Activated CD8-positive, alpha-beta memory T cell treated with anti-CD3 and anti-CD28 coated beads, Interleukin-2, amount 50 U/mL, for 4 hours (primary cell): ENCODE data around the gene ZNF217.
"Not testable (repeated sequence)": the region's sequence is repeated elsewhere in the genome, so short reads cannot be mapped to it uniquely, and the experiment has no call there.

Experiments used
- DNase-seq: peaks from one replicate; pipeline ENCODE4 v3.0.0-alpha.2; 2020

Gene ZNF217

GRCh38 chr20:53593466-53594007 lies at the start of gene ZNF217:
Gene ZNF217, minus strand, starts transcription at chr20:53593839. Its CDS starts 11,013 bp downstream, at chr20:53582826.
- peak; percentile 59 for DNase-seq

GRCh38 chr20:53643031-53643832 lies 49.6 kb upstream of the ZNF217 start:
- peak; percentile 59 for DNase-seq

GRCh38 chr20:53642196-53643030 lies 48.8 kb upstream of the ZNF217 start:
- peak; percentile 34 for DNase-seq

- no peak for DNase-seq
Measured at GRCh38 chr20:53639647-53640440, 46.2 kb upstream of the ZNF217 start.

DNA sequence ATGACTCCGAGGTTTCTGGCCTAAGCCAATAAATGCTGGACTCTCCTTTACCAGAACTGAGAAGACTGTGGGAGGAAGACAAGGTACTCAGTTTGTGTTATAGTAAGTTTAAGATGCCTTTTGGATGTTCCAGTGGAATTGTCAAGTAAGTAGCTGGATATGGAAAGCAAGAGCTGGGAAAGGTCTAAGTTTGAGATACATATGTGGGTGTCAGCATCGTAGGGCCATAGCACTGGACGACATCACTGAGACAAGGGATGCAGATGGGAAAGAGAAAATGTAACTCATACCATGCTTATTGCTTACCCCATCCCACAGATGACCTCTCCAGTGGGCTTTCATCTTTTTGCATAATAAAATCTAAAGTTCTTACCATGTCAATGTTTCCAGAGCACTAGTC lies 45.5 kb upstream of the ZNF217 start:
- no peak for DNase-seq

DNA sequence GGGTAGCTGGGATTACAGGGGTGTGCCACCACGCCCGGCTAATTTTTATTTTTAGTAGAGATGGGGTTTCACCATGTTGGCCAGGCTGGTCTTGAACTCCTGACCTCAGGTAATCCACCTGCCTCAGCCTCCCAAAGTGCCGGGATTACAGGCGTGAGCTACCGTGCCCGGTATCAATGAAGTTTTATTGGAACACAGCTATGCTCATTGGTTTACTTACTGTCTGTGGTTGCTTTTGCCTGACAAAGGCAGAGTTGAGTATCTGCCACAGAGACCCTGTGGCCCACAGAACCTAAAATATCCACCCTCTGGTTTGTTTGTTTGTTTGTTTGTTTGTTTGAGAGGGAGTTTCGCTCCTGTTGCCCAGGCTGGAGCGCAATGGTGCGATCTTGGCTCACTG lies 43.7 kb upstream of the ZNF217 start:
- not testable (repeated sequence) for DNase-seq

DNA sequence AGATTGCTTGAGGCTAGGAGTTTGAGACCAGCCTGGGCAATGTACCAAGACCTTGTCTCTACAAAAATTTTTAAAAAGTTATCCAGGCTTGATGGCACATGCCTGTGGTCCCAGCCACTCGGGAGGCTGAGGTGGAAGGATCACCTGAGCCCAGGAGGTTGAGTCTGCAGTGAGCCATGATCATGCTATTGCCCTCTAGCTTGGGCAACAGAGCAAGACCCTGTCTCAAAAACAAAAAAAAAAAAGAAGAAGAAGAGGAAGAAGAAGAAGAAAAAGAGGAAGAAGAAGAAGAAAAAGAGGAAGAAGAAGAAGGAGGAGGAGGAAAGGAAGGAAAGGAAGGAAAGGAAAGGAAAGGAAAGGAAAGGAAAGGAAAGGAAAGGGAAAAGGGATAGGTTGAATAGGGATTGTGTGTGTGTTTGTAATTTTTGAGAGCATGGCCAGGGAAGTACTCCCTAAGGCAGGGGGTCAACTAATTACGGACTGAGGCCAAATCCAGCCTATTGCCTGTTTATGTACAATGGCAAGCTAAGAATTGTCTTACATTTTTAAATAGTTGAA lies 43.0 kb upstream of the ZNF217 start:
- DNase-seq, result no peak

DNA sequence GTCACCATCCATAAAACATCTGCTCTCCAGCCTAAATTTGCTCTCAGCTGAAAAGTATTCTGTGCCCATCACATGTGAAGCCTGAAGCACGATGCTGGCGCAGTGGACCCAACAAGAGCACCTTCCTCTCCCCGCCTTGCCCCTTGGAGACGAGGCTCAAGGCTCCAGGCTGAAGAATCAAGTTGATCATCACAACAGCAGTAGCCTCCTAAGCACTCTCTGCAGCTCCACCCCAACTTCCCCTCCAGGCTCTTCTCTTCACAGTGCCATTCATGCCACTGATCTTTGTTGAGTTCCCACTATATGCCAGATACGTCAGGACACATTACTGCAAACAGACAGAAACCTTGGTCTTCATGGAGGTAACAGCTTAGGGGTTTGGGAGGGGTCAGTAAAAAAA lies 41.6 kb upstream of the ZNF217 start:
- no peak for DNase-seq

GRCh38 chr20:53631909-53632662 lies 38.4 kb upstream of the ZNF217 start:
- no peak for DNase-seq

DNA sequence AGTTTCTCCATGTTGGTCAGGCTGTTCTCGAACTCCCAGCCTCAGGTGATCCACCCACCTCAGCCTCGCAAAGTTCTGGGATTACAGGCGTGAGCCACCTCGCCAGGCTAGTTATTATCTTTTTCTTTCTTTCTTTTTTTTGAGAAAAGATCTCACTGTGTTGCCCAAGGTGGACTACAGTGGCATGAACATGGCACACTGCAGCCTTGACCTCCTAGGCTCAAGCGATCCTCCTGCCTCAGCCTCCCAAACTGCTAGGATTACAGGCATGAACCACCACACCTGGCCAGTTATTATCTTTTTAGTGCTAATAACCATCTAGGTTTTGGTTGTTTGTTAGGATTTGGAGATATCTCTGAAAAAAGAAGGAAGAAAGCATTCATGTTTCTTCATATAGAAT lies 35.8 kb upstream of the ZNF217 start:
- DNase-seq, result no peak

GRCh38 chr20:53628758-53629157 lies 35.1 kb upstream of the ZNF217 start:
- not testable (repeated sequence) for DNase-seq

- DNase-seq, result no peak
Measured at GRCh38 chr20:53628076-53628475, 34.4 kb upstream of the ZNF217 start.

DNA sequence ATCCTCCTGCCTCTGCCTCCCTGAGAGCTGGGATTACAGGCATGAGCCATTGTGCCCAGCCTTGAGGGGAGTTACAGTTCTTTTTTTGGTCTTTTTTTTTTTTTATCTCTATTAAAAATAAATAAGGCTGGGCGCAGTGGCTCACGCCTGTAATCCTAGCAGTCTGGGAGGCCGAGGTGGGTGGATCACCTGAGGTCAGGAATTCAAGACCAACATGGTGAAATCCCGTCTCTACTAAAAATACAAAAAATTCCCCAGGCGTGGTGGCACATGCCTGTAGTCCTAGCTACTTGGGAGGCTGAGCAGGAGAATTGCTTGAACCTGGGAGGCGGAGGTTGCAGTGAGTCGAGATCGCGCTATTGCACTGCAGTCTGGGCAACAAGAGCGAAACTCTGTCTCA lies 33.4 kb upstream of the ZNF217 start:
- not testable (repeated sequence) for DNase-seq

DNA sequence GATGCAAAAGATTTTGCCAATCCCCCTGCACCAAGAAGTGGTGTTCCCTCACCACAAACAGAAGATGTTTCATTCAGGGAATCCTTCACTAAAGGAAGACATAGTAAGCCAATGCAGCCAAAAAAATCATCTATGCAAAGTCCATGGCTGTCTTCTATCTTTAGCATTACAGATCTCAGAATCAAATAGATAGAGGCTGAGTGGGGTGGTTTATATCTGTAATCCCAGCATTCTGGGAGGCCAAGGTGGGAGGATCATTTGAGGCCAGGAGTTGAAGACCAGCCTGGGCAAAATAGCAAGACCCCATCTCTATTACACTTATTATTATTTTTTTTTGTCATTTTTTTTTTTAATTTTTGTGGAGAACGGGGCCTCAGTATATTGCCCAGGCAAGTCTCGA lies 32.9 kb upstream of the ZNF217 start:
- DNase-seq, result no peak

- no peak for DNase-seq
Measured at GRCh38 chr20:53625311-53626129, 31.9 kb upstream of the ZNF217 start.

GRCh38 chr20:53624927-53625250 lies 31.2 kb upstream of the ZNF217 start:
- DNase-seq, result not testable (repeated sequence)

DNA sequence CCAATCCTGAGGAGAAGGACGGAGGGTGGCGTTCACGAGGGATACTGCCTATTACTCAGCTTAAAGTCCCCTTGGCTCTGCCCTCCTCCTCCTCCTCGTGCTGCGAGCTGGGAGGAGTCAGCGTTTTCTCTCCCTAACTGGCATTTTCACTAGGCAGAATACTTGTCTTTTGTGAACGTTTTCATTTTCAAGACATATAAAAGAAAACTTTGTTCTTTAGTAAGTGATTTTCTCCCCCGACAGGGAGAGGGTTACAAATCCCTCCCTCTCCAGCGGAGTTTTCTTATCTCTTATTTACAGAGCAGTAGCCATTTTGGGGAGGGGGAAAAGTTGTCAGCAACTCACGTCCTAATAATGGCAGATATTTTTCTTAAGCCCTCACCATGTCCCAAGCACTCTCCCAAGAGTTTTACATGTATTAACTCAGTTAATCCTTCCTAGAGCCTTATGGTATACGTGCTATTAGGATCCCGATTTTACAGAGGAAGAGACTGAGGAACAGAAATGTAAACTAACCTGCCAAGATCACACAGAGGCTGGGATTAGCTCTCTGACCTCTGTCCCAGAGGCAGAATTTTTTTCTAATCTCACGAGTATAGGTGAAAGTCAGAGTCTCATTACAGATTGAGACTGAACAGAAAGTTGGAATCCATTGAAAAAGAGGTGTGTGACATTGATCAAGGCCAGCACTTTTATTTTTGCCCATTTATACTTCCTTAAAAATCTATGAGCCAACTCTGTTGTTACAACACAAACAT lies 30.0 kb upstream of the ZNF217 start:
- peak; percentile 23 for DNase-seq

DNA sequence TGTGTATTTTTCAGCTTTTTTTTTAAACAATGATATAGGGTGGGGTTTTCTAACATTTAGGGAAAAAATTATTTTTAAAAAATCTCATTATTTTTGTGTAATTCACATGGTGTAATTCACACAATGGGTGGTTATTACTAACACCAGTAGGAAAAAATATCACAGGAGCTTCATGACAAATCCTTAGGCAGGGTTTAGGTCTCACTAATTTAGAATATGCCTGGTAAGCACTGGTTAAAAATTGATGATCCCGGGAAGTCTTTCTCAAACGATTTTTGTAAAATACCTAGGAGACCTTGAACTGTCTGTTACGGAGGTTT lies 29.5 kb upstream of the ZNF217 start:
- no peak for DNase-seq

GRCh38 chr20:53622247-53623133 lies 28.9 kb upstream of the ZNF217 start:
- DNase-seq, result no peak
